ENCODE results near the gene SKI.

GRCh38 chr1:2201062-2201461 lies 27.1 kb upstream of the SKI start:
- TF ChIP-seq, protein P1, sequence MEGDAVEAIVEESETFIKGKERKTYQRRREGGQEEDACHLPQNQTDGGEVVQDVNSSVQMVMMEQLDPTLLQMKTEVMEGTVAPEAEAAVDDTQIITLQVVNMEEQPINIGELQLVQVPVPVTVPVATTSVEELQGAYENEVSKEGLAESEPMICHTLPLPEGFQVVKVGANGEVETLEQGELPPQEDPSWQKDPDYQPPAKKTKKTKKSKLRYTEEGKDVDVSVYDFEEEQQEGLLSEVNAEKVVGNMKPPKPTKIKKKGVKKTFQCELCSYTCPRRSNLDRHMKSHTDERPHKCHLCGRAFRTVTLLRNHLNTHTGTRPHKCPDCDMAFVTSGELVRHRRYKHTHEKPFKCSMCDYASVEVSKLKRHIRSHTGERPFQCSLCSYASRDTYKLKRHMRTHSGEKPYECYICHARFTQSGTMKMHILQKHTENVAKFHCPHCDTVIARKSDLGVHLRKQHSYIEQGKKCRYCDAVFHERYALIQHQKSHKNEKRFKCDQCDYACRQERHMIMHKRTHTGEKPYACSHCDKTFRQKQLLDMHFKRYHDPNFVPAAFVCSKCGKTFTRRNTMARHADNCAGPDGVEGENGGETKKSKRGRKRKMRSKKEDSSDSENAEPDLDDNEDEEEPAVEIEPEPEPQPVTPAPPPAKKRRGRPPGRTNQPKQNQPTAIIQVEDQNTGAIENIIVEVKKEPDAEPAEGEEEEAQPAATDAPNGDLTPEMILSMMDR (IDR thresholded peaks at IDR 0.05; ENCODE audit: insufficient read depth, low read depth, low read length) = no peak
- no peak for TF ChIP-seq EZH2 (IDR thresholded peaks at IDR 0.05; ENCODE audit: insufficient read depth, low read length)

All from astrocyte (in vitro differentiated cells and primary cell).